GM21576 (cell line): Measurements from ENCODE around the gene SPIRE2.
A peak's percentile ranks its signal among the peaks of the same experiment; 100 is the strongest.
"Not testable (repeated sequence)": the region's sequence is repeated elsewhere in the genome, so short reads cannot be mapped to it uniquely, and the experiment has no call there.

Experiments used
- ATAC-seq: cut with Tn5 transposase; IDR thresholded peaks from one replicate; pipeline ENCODE4 v1.9.1; 2021; ENCODE audit warnings: mild to moderate bottlenecking, moderate library complexity; ENCODE audit not compliant: unreplicated experiment

Gene SPIRE2

DNA sequence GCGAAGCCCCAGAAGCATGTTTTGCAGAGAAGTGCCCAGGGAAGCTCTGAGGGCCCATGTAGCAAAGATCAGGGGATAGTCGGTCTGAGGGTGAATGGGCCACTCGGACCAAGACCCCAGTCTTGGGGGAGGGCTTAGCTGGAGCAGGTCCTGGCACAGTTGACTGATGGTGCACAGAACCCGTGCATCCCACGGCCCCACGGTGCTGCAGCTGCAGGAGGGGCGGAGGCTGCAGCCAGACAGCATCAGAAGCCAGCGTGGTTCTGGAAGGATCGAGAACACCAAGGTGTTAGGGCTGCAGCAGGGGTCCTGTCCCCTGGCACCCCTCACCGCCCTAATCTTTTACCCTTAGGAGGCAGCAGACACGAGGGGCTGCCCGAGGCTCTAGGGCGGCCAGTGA, 83.9 kb downstream of the SPIRE2 start:
- no peak for ATAC-seq

DNA sequence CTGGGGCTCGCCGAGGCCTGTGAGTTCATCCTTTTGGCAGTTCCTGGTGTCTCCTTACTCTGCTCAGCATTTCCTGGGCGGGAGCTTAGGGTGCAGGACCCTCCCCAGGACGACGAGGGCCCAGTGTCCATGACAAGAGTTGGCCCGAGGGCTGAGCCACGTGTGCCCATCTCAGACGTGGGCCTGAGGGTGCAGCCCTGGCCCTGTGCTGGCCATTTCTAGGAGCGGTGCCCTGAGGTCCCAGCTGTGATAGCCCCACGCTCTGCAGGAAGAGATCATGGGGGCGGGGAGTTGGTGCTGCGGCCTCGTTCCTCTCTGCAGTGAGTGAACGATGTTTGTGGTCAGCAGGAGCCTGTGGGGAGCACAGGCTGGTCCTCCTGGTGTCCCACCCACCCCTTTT, 84.4 kb downstream of the SPIRE2 start:
- ATAC-seq: no peak

DNA sequence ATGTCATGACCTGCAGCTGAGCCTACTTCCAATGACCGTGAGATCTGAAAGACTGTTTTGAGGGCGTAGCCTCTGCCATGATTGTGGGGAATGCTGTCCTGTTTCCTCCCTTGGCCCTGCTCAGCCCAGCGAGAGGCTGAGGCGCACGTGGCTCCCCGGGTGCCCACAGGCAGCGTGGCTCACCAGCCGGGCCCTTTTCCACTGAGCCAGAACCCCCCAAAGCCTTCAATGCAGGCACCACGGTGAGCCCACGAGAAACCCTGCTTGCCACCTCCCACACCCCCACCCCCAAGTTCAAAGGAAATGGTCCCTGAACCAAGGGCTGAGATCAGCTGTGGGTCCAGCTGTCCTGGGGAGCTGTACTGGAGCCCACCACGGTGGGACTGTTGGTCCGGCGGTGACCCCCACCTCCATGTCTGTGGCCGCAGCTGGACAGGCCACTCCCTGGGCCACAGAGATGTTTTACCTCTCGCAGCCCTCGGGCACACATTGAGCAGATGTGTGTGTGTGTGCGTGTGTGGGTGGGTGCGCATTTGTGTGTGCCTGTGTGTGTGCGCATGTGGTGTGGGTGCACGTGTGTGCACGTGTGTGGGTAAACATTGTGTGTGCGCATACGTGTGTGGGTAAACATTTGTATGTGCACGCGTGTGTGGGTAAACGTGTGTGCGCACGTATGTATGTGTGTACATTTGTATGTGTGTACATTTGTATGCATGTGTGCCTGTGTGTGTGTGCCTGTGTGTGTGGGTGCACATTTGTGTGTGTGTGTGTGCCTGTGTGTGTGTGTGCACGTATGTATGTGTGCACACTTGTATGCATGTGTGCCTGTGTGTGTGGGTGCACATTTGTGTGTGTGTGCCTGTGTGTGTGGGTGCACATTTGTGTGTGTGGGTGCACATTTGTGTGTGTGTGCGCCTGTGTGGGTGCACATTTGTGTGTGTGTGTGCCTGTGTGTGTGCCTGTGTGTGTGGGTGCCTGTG, 85.4 kb downstream of the SPIRE2 start:
- ATAC-seq: no peak

DNA sequence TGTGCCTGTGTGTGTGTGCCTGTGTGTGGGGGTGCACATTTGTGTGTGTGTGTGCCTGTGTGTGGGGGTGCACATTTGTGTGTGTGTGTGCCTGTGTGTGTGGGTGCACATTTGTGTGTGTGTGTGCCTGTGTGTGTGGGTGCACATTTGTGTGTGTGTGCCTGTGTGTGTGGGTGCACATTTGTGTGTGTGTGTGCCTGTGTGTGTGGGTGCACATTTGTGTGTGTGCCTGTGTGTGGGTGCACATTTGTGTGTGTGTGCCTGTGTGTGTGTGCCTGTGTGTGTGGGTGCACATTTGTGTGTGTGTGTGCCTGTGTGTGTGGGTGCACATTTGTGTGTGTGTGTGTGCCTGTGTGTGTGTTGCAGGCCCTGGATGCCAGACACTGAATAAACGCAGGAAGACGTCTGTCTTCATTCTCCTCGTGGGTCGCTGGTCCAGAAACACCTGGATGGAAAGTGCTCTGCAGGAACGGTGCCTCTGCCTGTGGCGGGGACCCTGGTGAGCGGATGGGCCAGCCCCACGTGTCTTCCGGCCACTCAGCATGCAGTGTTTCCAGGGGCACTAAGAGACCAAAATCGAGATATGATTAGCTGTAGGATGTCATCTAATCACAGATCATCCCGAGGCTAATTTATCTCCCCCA, 86.5 kb downstream of the SPIRE2 start:
- ATAC-seq: not testable (repeated sequence)

DNA sequence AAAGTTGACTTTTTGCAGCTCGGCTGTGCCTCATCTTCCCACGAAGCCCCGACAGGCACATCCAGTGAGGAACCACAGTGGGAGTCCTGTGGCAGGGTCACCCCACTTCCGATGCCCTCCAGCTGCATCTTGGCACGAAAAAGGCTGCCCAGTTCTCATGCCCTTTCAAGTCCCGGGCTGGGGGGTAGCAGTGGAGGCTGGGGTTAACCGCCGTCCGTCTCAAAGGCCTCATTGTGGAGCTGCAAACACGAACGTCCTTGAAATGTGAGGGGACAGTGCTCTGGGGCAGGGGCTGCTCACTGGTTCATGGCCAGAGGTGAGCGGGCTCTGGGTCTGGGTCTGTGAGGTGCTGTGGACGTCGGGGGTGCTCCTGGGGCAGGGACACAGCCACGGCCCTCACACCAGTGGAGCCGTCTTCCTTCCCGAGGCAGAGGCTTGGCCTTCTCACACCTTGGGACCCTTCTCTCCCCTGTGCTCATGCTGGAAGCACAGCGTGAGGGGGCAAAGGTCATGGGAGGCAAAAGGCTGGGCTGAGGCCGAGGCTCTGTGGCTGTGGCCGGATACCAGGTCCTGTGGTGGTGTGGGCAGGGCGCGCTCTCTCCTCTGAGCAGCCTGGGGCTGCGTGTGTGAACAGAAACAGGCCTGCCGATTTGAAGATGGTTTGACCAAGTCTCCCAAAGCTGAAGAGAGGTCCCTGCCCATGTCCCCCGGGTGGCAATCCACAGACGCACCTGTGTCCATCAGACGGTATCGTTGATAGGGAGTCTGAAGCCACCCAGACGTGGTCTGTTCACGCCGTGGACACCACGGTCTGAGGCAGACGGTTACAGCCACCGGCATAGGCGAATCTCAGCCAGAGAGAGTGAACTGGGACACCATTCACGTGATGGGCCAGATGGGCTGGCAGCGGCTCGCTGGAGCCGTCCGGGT, 87.3 kb downstream of the SPIRE2 start:
- ATAC-seq: no peak

DNA sequence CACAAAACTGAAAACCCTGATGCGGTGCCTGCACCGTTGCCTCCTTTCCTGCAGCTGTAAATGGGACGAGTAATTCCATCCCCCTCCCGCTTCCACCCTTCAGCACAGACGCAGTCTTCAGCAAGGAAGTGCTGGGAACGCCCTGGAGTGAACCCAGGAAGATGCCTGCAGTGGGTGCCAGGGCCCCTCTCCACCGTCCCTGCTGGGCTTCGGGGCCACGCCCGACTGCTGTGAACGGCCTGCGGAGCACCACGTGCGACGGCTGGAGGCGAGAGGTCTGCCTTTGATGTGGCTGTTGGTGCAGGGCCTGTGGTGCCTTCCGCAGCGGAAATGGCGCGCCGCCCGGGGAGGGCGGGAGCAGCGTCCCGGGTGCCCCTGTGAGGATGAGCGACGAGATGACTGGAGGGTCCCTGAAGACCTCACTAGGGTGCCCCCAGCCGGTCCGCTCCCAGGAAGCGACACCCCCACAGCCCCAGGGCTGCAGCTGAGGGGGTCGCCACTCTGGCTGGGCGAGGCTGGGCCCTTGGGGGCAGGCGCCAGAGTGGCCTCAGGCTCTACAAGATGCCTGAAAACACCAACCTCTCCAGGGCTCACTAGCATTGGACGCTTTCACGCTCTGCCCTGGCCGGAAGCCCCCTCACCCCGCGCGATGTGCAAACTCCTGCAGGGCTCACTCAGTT, 89.6 kb downstream of the SPIRE2 start:
- ATAC-seq: peak; percentile 77

DNA sequence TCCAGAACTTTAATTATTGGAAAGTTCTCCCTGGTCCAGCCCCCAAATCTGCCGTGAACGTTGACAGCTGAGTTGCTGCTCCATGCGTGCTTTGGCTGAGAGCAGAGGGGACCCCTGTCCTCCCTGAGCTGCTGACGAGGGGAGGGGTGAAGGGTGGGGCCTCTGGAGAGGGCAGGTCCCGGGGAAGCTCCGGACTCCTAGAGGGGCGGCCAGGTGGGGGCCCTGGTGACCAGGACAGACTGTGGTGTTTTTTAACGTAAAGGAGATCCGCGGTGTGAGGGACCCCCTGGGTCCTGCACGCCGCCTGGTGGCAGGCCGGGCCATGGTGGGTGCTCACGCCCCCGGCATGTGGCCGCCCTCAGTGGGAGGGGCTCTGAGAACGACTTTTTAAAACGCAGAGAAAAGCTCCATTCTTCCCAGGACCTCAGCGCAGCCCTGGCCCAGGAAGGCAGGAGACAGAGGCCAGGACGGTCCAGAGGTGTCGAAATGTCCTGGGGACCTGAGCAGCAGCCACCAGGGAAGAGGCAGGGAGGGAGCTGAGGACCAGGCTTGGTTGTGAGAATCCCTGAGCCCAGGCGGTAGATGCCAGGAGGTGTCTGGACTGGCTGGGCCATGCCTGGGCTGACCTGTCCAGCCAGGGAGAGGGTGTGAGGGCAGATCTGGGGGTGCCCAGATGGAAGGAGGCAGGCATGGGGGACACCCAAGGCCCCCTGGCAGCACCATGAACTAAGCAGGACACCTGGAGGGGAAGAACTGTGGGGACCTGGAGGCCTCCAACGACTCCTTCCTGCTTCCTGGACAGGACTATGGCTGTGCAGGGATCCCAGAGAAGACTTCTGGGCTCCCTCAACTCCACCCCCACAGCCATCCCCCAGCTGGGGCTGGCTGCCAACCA, 90.4 kb downstream of the SPIRE2 start, which contains the start of gene MC1R:
MC1R (plus strand) TSS at position 410 of the 895 bp plus-strand sequence; CDS start at position 807, 397 bp downstream.
- no peak for ATAC-seq

DNA sequence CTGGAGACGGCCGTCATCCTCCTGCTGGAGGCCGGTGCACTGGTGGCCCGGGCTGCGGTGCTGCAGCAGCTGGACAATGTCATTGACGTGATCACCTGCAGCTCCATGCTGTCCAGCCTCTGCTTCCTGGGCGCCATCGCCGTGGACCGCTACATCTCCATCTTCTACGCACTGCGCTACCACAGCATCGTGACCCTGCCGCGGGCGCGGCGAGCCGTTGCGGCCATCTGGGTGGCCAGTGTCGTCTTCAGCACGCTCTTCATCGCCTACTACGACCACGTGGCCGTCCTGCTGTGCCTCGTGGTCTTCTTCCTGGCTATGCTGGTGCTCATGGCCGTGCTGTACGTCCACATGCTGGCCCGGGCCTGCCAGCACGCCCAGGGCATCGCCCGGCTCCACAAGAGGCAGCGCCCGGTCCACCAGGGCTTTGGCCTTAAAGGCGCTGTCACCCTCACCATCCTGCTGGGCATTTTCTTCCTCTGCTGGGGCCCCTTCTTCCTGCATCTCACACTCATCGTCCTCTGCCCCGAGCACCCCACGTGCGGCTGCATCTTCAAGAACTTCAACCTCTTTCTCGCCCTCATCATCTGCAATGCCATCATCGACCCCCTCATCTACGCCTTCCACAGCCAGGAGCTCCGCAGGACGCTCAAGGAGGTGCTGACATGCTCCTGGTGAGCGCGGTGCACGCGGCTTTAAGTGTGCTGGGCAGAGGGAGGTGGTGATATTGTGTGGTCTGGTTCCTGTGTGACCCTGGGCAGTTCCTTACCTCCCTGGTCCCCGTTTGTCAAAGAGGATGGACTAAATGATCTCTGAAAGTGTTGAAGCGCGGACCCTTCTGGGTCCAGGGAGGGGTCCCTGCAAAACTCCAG, 91.5 kb downstream of the SPIRE2 start:
- no peak for ATAC-seq

DNA sequence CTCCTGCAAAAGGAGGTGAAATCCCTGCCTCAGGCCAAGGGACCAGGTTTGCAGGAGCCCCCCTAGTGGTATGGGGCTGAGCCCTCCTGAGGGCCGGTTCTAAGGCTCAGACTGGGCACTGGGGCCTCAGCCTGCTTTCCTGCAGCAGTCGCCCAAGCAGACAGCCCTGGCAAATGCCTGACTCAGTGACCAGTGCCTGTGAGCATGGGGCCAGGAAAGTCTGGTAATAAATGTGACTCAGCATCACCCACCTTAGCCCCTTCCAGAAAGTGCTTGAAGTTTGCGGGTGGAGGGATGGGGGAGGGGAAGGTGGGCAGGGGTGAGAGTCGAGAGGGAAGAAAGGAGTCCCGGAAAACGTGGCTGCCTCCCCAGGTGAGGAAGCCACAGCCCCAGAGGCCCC, 92.4 kb downstream of the SPIRE2 start:
- no peak for ATAC-seq
